ENCODE results near the gene PRDM8.
A peak's percentile ranks its signal among the peaks of the same experiment; 100 is the strongest.

The PRDM8 gene

DNA sequence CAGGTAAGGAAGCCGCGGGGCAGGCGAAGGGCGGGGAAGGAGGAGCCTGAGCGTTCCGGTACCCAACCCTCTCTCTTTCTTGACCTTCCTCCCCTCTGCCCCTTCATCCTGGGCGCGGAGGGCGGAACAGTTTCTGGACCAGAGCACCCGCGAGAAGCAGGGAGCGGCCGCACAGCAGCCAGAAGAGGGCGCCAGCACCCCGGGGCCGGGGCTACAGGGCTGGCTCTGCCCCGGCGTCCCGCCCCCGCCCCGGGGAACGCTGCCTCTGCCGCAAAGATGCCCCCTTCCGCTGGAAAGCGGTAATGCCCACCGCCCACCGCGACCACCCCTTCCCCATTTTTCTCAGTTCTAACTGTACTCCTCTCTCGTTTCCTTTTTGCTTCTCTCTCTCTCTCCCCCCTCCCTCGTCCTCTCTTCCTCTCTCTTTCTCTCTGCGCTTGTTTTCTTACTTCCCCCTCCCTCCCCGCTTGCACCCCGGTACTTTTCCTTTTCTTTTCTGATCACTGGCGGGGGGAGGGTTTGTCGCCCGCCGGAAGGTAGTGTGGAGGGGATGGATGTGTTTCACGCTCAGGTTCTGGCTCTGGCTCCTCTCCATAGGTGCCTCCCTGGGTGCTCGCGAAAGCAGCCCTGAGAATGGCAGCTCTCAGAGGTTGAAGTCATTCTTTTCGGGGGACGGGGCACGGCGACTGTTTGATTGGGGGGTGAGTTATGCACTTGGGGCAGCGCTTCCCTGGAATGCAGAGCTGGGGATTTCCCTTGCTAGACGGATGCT is 13.1 kb upstream of the PRDM8 start:
- peak; percentile 56 to 78 for DNase-seq

DNA sequence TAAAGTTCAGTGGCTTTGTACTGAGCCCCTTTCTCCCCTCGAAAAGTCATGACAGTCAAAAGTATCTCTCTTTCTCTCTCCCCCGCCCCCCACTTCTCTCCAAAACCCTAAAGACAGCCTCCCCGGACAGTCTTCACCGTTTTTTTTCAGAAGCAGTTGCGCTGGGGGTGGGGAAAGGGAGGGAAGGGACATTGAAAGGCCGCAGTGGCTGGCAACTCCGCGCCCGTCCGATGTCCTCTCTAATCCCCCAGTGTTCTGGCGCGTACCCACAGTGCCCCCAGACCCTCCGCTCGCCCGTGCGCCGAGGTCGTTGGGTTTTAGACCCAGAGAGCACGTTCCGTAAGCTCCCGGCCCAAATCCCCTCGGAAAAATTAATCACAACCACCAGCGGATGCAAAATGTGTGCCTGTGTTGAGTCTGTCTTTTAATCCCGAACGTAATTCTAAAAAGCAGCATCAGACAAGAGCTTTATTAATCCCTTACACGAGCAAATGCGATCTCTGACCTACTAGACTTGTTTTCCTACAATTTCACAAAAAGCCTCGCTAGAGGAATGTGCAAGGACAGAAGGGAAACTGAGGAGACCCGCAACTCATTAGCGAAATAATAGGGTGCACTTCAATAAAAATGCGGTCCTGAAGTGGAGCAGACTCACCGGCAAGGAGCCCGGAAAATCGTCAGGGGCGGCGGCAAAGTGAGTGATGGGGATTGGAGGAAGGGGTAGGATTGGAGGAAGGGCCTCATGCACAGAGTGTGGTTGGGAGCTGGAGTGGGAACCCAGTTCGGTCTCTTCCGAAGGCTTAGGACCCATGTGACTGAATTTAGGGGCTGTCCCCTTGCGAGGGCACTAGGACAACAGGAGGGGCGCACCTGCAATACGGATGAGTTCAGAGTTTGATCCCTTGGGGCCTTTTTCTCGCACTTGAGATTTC is 12.2 kb upstream of the PRDM8 start:
- DNase-seq = no peak

DNA sequence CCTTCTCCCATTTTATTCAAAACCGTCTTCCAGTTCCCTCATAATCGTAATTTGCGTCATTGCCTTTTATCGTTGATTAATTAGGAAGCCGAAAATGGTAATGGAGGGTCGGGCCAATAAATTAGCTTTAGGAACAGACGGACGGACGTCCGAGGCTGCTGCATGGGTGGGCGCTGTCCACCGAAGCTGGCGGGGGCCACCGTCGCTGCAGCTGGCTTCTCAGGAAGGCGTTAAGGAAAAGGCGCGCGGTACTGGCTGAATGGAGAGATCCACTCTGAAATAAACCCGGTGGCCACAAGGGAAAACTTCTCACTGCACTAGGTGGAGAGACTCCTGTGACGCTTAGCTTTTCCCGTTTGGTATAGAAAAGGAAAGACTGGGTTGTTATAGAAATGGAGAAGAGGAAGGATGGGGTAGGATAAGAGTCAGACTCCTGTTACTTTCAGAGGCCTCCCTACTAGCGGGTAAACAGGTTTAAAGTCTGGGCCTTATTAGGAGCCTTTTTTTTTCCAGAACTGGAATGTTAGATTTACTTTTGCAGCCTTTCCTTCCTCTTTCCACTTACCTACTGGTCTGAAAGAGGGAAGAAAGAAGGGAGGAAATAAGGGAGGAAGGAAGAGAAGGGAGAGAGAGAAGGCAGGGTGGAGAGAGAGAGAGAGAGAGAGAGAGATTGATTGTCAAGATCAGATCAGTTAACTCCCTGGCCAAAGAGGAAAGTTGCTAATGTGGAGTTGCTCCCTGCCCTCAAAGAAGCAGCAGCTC is 11.3 kb upstream of the PRDM8 start:
- DNase-seq = peak in 1 of 2 donors; percentile 32

DNA sequence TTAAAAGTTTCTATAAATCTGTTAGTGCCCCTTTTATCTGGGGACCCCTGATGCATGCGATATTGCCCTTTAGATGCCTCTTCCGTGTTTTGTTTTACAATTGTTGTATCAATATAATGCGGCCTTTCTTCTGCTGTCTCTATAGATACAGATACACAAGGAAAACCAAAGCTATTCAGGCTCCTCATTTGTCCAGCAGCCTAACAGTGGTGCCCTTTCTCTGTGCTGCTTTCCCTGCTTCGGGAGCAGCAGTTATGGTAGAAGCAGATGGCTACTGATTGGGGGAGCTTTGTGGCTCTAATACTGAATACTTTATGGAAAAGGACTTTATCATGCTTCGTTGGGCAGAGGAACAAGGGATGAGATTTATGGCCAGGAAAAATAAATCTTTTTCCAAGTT is 10.6 kb upstream of the PRDM8 start:
- peak; percentile 48 to 87 for DNase-seq

DNA sequence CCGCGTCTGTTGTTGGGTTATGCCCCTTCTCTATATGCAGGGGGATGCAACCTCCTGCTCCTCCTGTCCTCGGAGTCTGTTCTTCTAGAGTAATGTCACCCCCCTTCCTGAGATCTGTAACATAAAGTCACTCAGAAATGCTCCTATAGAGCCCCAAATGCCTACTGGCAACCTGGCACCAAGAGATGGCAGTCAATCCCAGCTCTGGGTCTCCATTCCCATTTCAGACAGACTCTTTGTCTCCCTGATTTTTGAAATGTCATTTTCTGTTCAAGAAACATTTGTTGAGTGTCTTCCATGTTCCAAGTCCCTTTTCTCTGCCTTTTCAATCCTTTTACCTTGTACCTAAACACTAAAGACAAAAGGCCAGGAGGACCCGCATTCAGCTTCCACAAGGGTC is 9.6 kb upstream of the PRDM8 start:
- DNase-seq = no peak

DNA sequence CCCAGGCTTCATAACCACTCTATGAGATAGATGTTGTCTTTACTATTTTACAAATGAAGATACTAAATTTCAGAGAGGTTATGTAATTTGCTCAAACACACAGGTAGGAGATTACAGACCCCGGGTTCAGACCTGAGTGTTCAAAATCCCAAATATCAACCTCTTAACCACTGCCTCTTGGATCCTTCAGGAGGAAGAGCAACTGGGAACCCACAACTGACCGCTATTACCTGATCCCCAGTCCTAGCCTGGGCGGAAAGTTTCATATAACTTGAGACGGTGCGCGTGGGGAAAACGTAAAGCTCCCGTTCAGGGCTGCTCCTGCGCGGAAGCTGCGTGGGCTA is 8.9 kb upstream of the PRDM8 start:
- DNase-seq = no peak

DNA sequence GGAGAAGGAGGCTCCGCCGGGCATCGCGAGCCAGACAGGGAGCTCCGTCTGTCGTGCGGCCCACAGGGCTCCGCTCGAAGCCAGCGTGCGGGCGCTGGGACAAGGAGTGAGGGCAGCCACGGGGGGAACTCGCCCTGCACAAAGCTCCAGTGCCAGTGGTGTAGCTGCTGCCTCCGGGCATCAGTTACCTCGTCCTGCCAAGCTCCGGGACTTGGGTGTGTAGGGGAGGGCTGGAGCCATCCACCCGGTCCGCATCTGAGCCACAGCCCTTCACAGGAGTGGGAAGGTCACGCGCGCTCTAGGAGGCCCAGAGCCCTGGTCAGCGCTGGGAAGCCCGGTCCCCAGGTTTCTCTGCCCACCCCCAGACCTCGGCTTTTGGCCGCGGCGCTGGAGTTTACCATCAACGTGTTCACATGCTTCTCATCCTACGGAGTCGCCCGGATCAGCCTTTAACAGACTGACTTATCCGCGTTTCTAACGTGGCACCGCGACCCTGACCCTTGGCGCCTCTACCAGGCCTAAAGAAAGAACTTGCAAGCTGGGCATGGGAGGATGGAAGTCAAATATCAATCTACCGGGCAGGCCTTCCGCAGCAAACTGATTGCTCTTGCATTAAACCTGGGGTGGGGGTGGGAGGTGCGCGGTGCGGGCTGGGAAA is 8.4 kb upstream of the PRDM8 start:
- DNase-seq = no peak

DNA sequence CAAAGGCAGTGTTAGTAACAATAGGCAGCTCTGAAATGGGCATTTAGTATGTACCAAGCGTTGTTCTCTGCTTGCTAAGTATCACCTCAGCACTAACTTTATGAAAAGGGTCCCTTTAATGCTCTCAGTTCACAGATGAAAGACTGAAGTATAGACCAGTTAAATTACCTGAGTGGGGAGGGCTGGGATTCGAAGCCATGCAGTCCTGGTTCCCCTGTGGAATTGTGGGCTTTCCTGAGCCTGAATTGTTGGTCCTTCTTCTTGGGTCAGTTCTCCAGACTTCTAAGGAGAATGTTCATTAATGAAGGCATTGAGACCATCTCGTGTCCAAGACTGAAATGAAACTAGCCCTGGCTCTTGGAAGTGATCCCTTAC is 7.7 kb upstream of the PRDM8 start:
- no peak for DNase-seq

DNA sequence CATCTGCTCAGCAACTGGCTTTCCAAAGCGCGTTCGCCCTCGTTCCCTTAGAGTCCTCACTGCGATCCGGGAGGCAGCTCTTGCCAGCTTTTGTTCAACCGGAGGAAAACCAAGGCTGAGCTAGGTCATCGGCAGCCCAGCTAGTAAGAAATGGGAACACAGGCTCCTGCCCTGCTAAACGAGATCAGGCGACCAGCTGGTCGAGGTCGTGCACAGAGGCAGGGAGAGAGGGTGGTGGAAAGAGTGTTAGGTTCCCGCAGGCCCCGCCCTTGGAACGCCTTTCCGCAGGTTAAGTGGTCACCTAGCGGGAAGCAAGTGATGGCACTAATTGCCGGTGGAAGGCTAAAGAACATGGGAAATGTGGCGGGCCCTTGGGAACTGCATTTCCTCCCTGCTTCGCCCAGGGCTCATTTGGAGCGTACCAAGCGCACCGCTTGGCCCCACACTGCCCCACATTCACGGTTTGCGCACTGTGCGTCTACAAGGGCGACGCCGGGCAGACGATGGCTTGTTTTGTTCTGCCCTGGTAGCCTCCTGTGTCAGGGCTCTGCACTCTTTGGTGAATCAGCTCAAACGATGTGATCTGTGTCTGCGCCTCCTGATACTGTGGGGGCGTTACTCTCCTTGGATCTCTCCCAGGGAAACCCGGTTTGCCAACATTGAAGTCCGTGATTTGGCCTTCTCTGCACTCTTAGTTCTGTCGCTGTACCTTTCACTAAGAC is 7.2 kb upstream of the PRDM8 start:
- no peak for DNase-seq

DNA sequence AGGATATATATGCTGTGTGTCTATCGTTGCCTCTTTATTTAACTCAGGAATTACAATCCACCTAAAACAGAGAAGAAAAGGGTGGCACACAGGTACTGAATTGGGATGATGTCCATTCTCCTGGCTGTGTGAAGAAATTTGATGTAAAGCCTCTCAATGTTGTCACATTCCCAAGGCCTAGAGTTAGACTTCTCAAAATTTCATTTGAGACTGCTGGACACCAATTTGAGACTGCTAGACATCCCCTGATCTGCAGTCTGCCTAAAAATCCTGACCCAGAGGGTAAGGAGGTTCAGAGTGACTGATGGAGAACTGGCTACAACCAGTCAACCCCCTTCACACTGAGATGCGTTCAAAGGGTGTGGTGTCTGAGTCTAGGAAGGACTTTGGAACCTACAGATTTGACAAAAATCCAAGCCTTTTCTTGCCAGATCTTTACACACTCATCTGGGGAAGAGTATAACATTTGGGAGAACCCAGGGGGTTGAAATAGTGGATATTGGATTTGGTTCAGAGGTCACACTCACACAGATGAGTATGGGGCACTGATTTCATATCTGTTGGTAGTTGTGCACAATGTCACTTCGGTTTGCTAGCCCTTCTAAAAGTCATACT is 4.9 kb upstream of the PRDM8 start:
- DNase-seq = no peak

DNA sequence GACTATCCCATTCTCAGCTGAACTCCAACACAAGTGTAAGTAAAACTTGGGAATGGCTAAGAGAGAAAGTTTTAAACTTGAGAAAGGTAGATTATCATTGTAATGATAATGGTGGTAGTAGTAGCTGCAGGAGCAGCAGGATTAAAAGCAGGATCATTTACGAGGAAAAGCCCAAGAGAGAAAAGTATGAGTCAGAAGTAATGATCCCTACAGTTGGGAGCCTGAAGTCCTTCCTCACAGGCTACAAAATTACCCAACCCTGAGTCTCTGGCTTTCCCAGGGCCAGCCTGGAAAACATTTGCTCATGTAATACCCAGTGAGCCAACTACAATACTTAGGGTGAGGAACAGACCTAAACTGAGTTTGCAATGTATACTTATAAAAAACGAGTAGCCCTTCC is 4.4 kb upstream of the PRDM8 start:
- no peak for DNase-seq

DNA sequence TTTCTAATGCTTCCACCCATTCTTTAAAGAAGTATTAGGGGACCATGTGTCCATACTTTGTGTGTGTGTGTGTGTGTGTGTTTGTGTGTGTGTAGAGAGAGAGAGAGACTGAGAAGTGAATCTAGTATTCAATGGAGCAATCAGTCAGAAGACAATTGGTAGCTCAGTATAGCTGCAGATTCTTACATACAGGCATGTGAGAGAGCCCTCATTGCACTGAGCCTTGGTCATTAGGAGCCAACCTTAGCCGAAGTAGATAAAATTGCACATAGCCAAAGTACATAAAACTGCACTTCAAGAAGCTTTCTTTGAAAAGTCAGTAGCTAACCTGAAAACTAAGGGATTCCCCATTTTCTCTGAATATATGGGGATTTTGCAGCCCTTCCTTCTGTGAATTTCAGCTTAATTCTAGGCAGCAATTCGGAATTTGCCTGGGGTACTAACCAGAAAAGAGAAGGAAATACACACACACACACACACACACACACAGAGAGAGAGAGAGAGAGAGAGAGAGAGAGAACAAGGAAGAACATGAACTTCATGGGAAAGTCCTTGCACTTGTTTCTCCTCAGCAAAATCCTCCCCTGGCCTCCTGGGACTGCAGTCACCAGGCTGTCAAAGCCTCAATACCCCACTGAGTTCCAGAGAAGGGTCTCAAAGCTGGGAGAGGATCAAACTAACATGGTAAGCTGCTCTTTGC is 1.7 kb upstream of the PRDM8 start:
- DNase-seq = no peak

DNA sequence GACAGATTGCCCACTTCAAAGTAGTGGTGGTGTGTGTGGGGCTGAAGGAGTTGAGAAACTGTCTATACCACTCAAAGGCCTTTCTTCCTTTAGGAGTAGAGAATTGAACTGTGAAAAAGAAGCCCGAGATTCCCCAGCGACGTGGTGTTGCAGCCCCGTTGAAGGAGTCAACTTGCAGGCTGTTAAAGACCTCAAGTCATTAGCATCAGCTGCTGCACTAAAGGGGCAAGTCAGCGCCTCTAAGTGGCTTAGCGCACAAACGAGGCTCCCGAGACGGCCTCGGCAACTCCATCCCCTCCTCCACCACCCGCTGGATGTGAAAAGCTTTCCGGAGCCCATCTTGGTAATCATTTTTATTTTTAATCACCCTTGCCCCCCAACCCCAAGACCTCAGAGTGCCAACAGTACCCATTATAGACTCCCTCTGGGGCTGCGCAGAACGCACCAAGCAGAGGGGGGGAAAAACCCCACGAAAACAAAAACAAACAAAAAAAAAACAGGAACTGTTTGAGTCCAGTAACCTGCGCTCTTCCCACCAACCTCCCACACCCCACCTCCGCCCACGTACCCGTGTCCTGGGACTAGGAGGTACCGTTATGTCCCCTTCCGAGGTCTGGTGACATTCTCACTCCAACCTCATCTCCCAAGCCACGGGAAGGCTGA is 913 bp upstream of the PRDM8 start:
- peak; percentile 23 to 37 for DNase-seq

DNA sequence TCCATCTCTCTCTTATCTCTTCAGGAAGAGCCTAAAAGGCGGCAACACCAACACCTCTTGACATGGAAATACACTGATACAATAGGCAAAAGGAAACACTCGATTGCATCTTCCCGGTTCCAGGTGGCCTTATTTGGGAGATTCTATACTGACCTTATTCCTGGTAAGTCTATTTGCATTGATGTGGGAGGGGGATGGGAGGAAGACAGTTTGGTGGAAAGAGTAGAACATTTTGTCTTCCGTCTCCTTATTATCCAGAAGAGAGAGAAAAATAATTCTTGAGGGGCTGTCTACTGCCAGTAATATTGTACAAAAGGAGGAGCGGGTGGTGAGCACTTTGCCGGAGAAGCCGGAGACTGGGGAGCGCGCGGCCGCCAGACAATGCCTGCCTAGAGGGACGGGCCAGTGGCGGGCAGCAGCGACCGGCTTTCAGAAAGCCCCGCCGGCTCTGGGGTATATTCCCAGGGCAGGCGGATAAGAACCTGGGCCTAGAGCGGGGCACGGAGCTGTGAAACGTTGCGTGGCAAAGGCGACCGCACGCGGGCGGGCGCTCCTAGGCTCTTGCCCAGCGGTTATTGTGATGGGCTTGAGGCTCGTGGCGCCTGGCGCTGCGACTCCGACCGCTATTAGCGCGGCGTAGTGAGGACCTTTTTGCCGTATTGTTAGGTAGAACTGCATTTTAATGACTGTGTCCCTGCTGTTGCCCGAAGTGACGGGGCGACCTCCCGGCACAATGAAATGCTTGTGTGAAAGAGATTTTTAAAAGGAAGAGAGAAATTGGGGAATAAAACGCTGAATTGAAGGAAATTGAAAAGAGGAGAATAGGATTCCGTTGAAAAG is 518 bp downstream of the PRDM8 start:
- peak; percentile 57 to 84 for DNase-seq

DNA sequence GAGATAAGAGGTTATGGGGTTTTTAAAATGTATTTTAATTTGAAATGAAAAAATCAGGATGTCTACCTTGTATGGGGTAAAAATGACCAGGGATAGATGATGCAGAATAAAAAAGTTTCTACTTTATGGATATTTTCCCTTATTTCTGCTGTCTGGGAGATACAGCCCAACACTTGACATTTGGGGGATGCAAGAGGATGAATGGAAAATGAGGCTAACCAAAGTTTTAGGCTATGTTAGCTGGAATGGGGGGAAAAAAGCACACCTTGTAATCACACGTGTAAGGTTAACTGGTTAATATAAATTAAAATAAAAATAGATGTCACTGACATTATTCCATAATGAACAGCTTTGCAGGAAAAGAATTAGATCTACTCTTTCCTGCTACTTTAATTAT is 1.1 kb downstream of the PRDM8 start:
- no peak for DNase-seq

DNA sequence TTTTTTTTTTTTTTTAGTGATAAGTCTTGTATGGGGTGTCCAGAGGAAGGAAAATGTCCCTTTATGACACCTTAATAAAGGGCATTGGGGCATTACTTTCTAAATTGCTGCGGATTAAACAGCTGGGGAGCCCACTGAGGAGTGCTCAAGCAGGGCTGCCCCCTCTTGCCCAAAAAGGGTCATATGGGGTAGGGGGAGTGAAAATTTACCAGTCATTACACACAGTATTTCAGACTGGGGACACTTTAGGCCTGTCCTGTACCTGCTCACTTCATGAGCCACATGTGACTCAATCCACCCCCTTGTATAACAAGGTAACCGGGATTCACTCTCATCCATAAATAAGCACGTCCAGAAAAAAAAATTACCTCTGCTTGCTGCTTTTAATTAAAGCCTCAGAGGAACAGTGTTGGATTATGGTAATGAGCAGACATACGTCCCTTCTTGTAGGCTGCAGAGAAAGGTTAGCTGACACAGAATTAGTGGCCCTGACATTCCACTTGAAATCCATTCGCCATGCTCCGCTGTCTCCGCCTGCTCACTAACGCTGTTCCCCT is 1.8 kb downstream of the PRDM8 start:
- no peak for DNase-seq

DNA sequence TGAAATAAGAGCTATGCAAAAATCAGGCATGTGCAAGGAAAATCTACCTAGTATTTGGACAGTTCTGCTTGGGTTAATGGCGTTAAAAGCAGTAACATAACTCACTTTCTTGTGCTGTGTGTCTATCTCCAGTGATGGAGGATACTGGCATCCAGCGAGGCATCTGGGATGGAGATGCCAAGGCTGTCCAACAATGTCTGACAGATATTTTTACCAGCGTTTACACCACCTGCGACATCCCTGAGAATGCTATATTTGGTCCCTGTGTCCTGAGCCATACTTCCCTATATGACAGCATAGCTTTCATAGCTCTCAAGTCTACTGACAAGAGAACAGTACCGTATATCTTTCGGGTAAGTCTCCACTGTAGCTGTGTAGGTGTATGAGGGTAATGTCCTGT is 2.6 kb downstream of the PRDM8 start:
- DNase-seq = no peak

DNA sequence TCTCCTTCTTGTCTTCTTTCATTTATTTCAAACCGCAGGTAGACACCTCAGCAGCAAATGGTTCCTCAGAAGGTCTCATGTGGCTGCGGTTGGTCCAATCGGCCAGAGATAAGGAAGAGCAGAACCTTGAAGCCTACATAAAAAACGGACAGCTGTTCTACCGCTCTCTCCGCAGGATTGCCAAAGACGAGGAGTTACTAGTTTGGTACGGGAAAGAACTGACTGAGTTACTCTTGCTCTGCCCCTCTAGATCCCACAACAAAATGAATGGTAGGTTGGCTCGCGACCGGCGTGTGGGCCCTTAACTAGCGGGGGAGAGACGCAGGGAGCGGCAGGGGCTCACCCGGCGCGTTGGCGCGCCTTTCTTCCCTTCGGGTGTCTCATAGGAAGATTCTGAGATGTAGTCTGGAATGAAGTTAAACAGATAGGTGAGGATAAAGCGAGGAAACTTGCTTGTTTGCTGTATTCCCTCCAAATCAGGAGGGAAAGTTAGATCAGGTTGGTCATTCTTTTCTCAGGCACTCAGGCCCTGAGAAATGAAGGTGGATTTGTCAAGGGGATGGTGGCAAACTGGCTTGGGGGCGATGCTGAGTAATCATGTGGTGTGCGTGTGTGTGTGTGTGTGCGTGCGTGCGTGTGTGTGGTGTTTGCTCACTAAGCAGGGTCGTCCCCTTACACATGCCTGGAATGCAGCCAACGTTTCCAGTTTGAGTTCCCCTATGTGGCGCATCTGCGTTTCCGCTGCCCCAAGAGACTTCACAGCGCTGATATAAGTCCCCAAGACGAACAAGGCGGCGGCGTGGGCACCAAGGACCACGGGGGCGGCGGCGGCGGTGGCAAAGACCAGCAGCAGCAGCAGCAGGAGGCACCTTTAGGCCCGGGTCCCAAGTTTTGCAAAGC is 4.2 kb downstream of the PRDM8 start:
- DNase-seq = no peak

Data from hippocampal formation (tissue), 2 donors.